A549 (cell line): ENCODE results near the gene SLC51A. TPM values are rescaled to one million over a fixed set of nuclear protein-coding genes. Genes with fewer than 3 reads are reported as not detected.

Source experiments
- ATAC-seq, 2 experiments: fragments of 200-7000 bp in 1 of 2; fragments of >200 bp in 1 of 2; cut with Nextera tagmentation in 1 of 2; cut with Tn5 transposase in 1 of 2; 3 replicates each; pipeline versions ENCODE4 v1.8.0 to v1.9.1; 2018 to 2020; ENCODE audit warnings: mild to moderate bottlenecking in 1 of 2, moderate library complexity in 1 of 2
- CTCF ChIA-PET: fragments of 300-600 bp; sonication (Branson Sonifier 250); formaldehyde crosslinking; extraction: SDS; loops from one replicate; lab custom pipeline; 2021; ENCODE audit warnings: antibody characterized with exemption, inconsistent platforms; lab: Yijun Ruan, JAX
- POLR2A ChIA-PET: fragments of 350-600 bp; formaldehyde crosslinking; extraction: SDS; loops from one replicate; lab custom pipeline; 2021; ENCODE audit warnings: antibody characterized with exemption, inconsistent platforms; lab: Yijun Ruan, JAX
- DNase-seq, 2 experiments: peaks; one replicate each; pipeline versions ENCODE4 v3.0.0 to v3.0.0-alpha.2; 2011 to 2016; ENCODE audit warnings: low read depth in 1 of 2, low spot score in 1 of 2
- FAIRE-seq: peaks from 2 replicates; lab custom pipeline; 2011; peaks lifted over from hg19 to GRCh38; lab: Jason Lieb, UNC
- H3K27ac ChIP-seq, 2 experiments: fragments of >200 bp; sonication (Bioruptor Twin); formaldehyde crosslinking; 3 replicates each; pipeline ENCODE4 v1.5.1; 2016 to 2017
- H3K4me1 ChIP-seq: fragments of >200 bp; sonication (Bioruptor Twin); formaldehyde crosslinking; 3 replicates; pipeline ENCODE4 v1.6.1; 2016
- H3K4me2 ChIP-seq: fragments of >200 bp; sonication (Bioruptor Twin); formaldehyde crosslinking; 3 replicates; pipeline ENCODE4 v1.6.1; 2016
- H3K4me3 ChIP-seq: fragments of >200 bp; sonication (Bioruptor Twin); formaldehyde crosslinking; 3 replicates; pipeline ENCODE4 v1.5.1; 2016
- H3K9me3 ChIP-seq: fragments of >200 bp; sonication (Bioruptor Twin); formaldehyde crosslinking; 3 replicates; pipeline ENCODE4 v1.6.1; 2016
- BCL3 ChIP-seq: fragments of >200 bp; sonication (Bioruptor Twin); formaldehyde crosslinking; IDR thresholded peaks from 3 replicates; pipeline ENCODE4 v1.6.1; 2016
- CHD2 ChIP-seq: fragments of 150-350 bp; IDR thresholded peaks from 2 replicates; pipeline ENCODE4 v1.6.1; 2014; ENCODE audit warnings: low read length; ENCODE audit not compliant: partially characterized antibody
- CHD4 ChIP-seq: fragments of 200-600 bp; sonication (generic); IDR thresholded peaks from 2 replicates; pipeline ENCODE4 v1.6.1; 2016; ENCODE audit warnings: antibody characterized with exemption, mild to moderate bottlenecking, borderline replicate concordance
- EHF ChIP-seq: fragments of 250-450 bp; sonication (Bioruptor Pico); IDR thresholded peaks from 2 replicates; pipeline ENCODE4 v1.5.0; 2020; ENCODE audit warnings: mild to moderate bottlenecking
- EHMT2 ChIP-seq: fragments of 200-600 bp; sonication (generic); IDR thresholded peaks from 2 replicates; pipeline ENCODE4 v1.6.1; 2016; ENCODE audit warnings: antibody characterized with exemption, low read depth, mild to moderate bottlenecking, moderate library complexity
- FOSL2 ChIP-seq, 2 experiments: fragments of 450-650 bp in 1 of 2; fragments of >200 bp in 1 of 2; sonication (Bioruptor Twin) in 1 of 2; formaldehyde crosslinking; IDR thresholded peaks; 2 replicates each; pipeline versions ENCODE4 v1.5.0 to v1.6.1; 2016 to 2020; ENCODE audit warnings: mild to moderate bottlenecking in 1 of 2, moderate library complexity in 1 of 2
- GATA3 ChIP-seq: IDR thresholded peaks from 2 replicates; pipeline ENCODE4 v1.6.1; 2012; ENCODE audit warnings: borderline replicate concordance
- HEYL ChIP-seq: fragments of 250-450 bp; sonication (Bioruptor Pico); IDR thresholded peaks from 2 replicates; pipeline ENCODE4 v1.8.0; 2021; ENCODE audit warnings: mild to moderate bottlenecking, moderate library complexity
- HMGXB4 ChIP-seq: fragments of 250-450 bp; sonication (Bioruptor Pico); IDR thresholded peaks from 2 replicates; pipeline ENCODE4 v1.5.0; 2021; ENCODE audit warnings: mild to moderate bottlenecking, moderate library complexity, borderline replicate concordance
- HOXA7 ChIP-seq: fragments of 250-450 bp; sonication (Bioruptor Pico); IDR thresholded peaks from 2 replicates; pipeline ENCODE4 v1.5.0; 2020; ENCODE audit warnings: mild to moderate bottlenecking, moderate library complexity
- HOXB13 ChIP-seq: fragments of 250-450 bp; sonication (Bioruptor Pico); IDR thresholded peaks from 2 replicates; pipeline ENCODE4 v1.5.0; 2020; ENCODE audit warnings: low read depth, mild to moderate bottlenecking, moderate library complexity
- JUN ChIP-seq, 2 experiments: fragments of >200 bp; sonication (Bioruptor Twin); formaldehyde crosslinking; IDR thresholded peaks; 2 replicates in 1 of 2; 3 replicates in 1 of 2; pipeline ENCODE4 v1.6.1; 2016 to 2017
- MAZ ChIP-seq: fragments of 150-350 bp; IDR thresholded peaks from 2 replicates; pipeline ENCODE4 v1.6.1; 2014; ENCODE audit warnings: antibody characterized with exemption, low read depth, low read length, borderline replicate concordance
- NR3C1 ChIP-seq: fragments of >200 bp; sonication (Bioruptor Twin); formaldehyde crosslinking; IDR thresholded peaks from 3 replicates; pipeline ENCODE4 v1.6.1; 2017
- PHF8 ChIP-seq: fragments of 200-600 bp; sonication (generic); IDR thresholded peaks from 2 replicates; pipeline ENCODE4 v1.6.1; 2016; ENCODE audit warnings: low read depth, mild to moderate bottlenecking, antibody characterized with exemption, moderate library complexity, borderline replicate concordance
- POLR2AphosphoS2 ChIP-seq: conservative IDR thresholded peaks from 2 replicates; pipeline ENCODE4 v1.6.1; 2012; ENCODE audit warnings: low read length, improper control_type of control experiment, inconsistent platforms
- RAD21 ChIP-seq, 2 experiments: fragments of >200 bp in 1 of 2; sonication (Bioruptor Twin) in 1 of 2; formaldehyde crosslinking in 1 of 2; IDR thresholded peaks in 1 of 2; conservative IDR thresholded peaks in 1 of 2; 2 replicates in 1 of 2; 3 replicates in 1 of 2; pipeline ENCODE4 v1.6.1; 2012 to 2018; ENCODE audit warnings: inconsistent platforms in 1 of 2
- REST ChIP-seq: fragments of 200-600 bp; sonication (generic); IDR thresholded peaks from 2 replicates; pipeline ENCODE4 v1.6.1; 2016; ENCODE audit warnings: antibody characterized with exemption, mild to moderate bottlenecking, moderate library complexity
- RNF2 ChIP-seq: fragments of 200-600 bp; sonication (generic); IDR thresholded peaks from 2 replicates; pipeline ENCODE4 v1.6.1; 2016; ENCODE audit warnings: low read depth, mild to moderate bottlenecking, antibody characterized with exemption, moderate library complexity, borderline replicate concordance
- TFCP2L1 ChIP-seq: fragments of 250-450 bp; sonication (Bioruptor Pico); IDR thresholded peaks from 2 replicates; pipeline ENCODE4 v1.5.0; 2021; ENCODE audit warnings: mild to moderate bottlenecking
- TP53 ChIP-seq: fragments of 250-450 bp; sonication (Bioruptor Pico); IDR thresholded peaks from 2 replicates; pipeline ENCODE4 v1.5.0; 2021; ENCODE audit warnings: mild to moderate bottlenecking, moderate library complexity
- ZC3H11A ChIP-seq: fragments of 450-650 bp; IDR thresholded peaks from 2 replicates; pipeline ENCODE4 v1.6.1; 2014; ENCODE audit warnings: antibody characterized with exemption, mild to moderate bottlenecking
- ZNF302 ChIP-seq: fragments of 250-450 bp; sonication (Bioruptor Pico); IDR thresholded peaks from 2 replicates; pipeline ENCODE4 v1.9.0; 2021; ENCODE audit warnings: inconsistent platforms, mild to moderate bottlenecking, moderate library complexity
- ZSCAN20 ChIP-seq: fragments of 250-450 bp; sonication (Bioruptor Pico); IDR thresholded peaks from 2 replicates; pipeline ENCODE4 v1.8.0; 2022; ENCODE audit warnings: mild to moderate bottlenecking, moderate library complexity
- WGBS: methylation state at CpG from one replicate; pipeline ENCODE4 v1.1.6; 2017; ENCODE audit errors: missing lambda C conversion rate; 5-methylcytosine and 5-hydroxymethylcytosine counted together
- polyA plus RNA-seq, 4 experiments: library from polyadenylated mRNA; depleted of rRNA in 3 of 4; stranded (reverse); fragments of >200 nt; fragmentation: RNase III in 1 of 4; extraction: RNeasy Plus Mini Kit Qiagen cat#74134 plus additional on column Dnase treatment in 1 of 4; gene quantifications; 2 replicates in 3 of 4; 3 replicates in 1 of 4; pipeline ENCODE4 v1.2.3, GENCODE V29; 2011 to 2017

The SLC51A gene
- polyA plus RNA-seq, 2 of the 4 experiments (the other 2 are of a cell fraction): not detected

- FAIRE-seq (no peak), ATAC-seq (no peak), DNase-seq (no peak)
- CTCF ChIA-PET: no interaction called here
- H3K4me3 ChIP-seq: no peak overlapping the region
- 61% methylated on average over 19 of the region's 19 CpGs for WGBS
- H3K9me3 ChIP-seq: no peaks in the 10 kb centered on the region
- no peak overlapping the region for H3K27ac ChIP-seq
- no peak for TF ChIP-seq HOXA7 (CRISPR knock-in tag)
- no peak for TF ChIP-seq POLR2AphosphoS2
- POLR2A ChIA-PET: no interaction called here
- H3K4me2 ChIP-seq: no peak overlapping the region
- H3K4me1 ChIP-seq: no peaks in the 10 kb centered on the region
Observed at GRCh38 chr3:196222876-196223595, 6.7 kb downstream of the SLC51A start.

DNA sequence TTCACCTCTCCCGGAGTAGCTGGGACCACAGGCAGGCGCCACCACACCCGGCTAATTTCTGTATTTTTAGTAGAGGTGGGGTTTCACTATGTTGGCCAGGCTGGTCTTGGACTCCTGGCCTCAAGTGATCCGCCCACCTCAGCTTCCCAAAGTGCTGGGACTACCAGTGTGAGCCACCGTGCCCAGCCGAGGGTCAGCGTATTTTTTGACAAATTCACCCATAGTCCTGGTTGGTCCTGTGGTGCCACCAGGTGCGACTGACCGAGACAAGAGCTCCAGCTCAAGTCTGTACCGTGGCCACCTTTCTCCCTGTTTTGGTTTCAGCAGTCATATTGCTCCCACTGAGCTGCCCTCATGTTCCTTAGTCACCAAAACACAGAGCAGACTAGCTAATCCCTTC, 8.8 kb downstream of the SLC51A start:
- CTCF ChIA-PET: interaction anchor here (0.7 kb wide), 1 partner anchor 15 kb away, joined by 3 read pairs; no protein-coding TSS in a partner anchor

GRCh38 chr3:196225763-196226364, 9.5 kb downstream of the SLC51A start:
- no peak overlapping the region for H3K4me2 ChIP-seq
- ATAC-seq (no peak), DNase-seq (no peak), FAIRE-seq (no peak)
- CTCF ChIA-PET: interaction anchor here (0.7 kb wide), 1 partner anchor 15 kb away, joined by 3 read pairs; no protein-coding TSS in a partner anchor
- no peak overlapping the region for H3K4me3 ChIP-seq
- POLR2A ChIA-PET: no interaction called here
- no peak overlapping the region for H3K27ac ChIP-seq
- H3K9me3 ChIP-seq: no peaks in the 10 kb centered on the region
- WGBS: 84% methylated on average over 15 of the region's 15 CpGs
- H3K4me1 ChIP-seq: no peaks in the 10 kb centered on the region
- TF ChIP-seq NR3C1: no peak
- no peak for TF ChIP-seq RAD21 (conservative IDR thresholded peaks at IDR 0.05 in 1 of 2, IDR thresholded peaks at IDR 0.05 in 1 of 2)
- no peak for TF ChIP-seq HEYL
- TF ChIP-seq TP53 (CRISPR knock-in tag): no peak
- TF ChIP-seq JUN (IDR thresholded peaks at IDR 0.05): no peak
- TF ChIP-seq FOSL2 (IDR thresholded peaks at IDR 0.05): no peak
- no peak for TF ChIP-seq FOSL2 (CRISPR knock-in tag; IDR thresholded peaks at IDR 0.05)
- no peak for TF ChIP-seq GATA3
- TF ChIP-seq HMGXB4 (CRISPR knock-in tag): no peak
- TF ChIP-seq EHMT2: no peak
- no peak for TF ChIP-seq ZSCAN20
- TF ChIP-seq BCL3: no peak
- TF ChIP-seq TFCP2L1 (CRISPR knock-in tag): no peak
- TF ChIP-seq RNF2: no peak
- no peak for TF ChIP-seq ZNF302
- TF ChIP-seq HOXB13: no peak

More for the DNA sequence above, 8.8 kb downstream of the SLC51A start:
- Histone ChIP-seq H3K4me1 (no peaks in the 10 kb centered on the region), H3K4me2 (no peak overlapping the region)
- TF ChIP-seq HOXB13 (no peak), EHF (no peak), HEYL (no peak), MAZ (no peak), ZC3H11A (no peak), REST (no peak), CHD4 (no peak), CHD2 (no peak), PHF8 (no peak)
- TF ChIP-seq, all 56 proteins: peak for 0
- H3K4me3 ChIP-seq: no peak overlapping the region
- POLR2A ChIA-PET: no interaction called here
- H3K9me3 ChIP-seq: no peaks in the 10 kb centered on the region
- no peak overlapping the region for H3K27ac ChIP-seq
- 84% methylated on average over 10 of the region's 10 CpGs for WGBS
- FAIRE-seq (no peak), DNase-seq (no peak), ATAC-seq (no peak)
